Neutrophil (primary cell): Measurements from ENCODE around the gene TBL3.
"Not testable (repeated sequence)": the region's sequence is repeated elsewhere in the genome, so short reads cannot be mapped to it uniquely, and the experiment has no call there.

ENCODE experiments used
- H3K27ac ChIP-seq: fragments of 200-600 bp; sonication (generic); 2 replicates; pipeline ENCODE4 v1.5.1; 2016; ENCODE audit warnings: mild to moderate bottlenecking, moderate library complexity
- H3K27me3 ChIP-seq: fragments of 200-600 bp; sonication (generic); 2 replicates; pipeline ENCODE4 v1.6.0; 2016; ENCODE audit warnings: mild to moderate bottlenecking
- H3K36me3 ChIP-seq: fragments of 200-600 bp; sonication (generic); 2 replicates; pipeline ENCODE4 v1.5.1; 2017
- H3K4me1 ChIP-seq, 2 experiments: fragments of 200-600 bp in 1 of 2; sonication (generic) in 1 of 2; 1 replicate in 1 of 2; 2 replicates in 1 of 2; pipeline versions ENCODE4 v1.5.1 to v1.6.1; 2013 to 2016; ENCODE audit warnings: low read depth in 1 of 2, low read length in 1 of 2, mild to moderate bottlenecking in 1 of 2, moderate library complexity in 1 of 2; ENCODE audit not compliant: control insufficient read depth in 1 of 2, insufficient read depth in 1 of 2
- H3K4me3 ChIP-seq, 2 experiments: fragments of 200-600 bp in 1 of 2; sonication (generic) in 1 of 2; 1 replicate in 1 of 2; 2 replicates in 1 of 2; pipeline ENCODE4 v1.5.1; 2013 to 2016; ENCODE audit warnings: low read depth in 1 of 2, low read length in 1 of 2, mild to moderate bottlenecking in 1 of 2, moderate library complexity in 1 of 2
- H3K9me3 ChIP-seq: fragments of 200-600 bp; sonication (generic); 2 replicates; pipeline ENCODE4 v1.5.1; 2016
- CTCF ChIP-seq: fragments of 200-600 bp; sonication (generic); IDR thresholded peaks from 2 replicates; pipeline ENCODE4 v1.5.1; 2016; ENCODE audit warnings: antibody characterized with exemption

TBL3 gene

DNA sequence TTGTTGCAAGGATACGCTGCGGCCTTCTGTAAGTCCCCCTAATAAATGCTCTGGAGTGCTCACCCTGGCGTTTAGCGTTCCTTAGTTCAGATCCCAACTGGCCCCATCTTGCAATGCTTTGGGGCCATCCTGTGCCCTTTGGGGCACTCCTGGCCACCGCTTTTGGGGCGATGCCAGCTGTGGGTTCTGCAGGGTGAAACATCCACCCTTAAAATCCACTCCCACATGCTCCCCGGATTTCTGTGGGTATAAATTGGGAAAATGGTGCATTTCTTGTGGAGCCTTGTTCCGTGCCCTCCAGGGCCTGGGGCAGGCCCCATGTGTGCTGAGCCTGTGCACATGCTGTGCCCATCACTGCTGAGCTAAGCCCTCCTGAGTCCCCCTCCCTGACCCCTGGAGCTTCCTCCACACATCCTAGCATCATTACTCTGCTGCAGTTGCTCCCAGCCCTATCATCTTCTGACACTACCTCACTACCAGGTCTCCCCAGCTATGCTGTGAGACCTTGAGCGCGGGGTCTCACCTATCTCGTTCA lies 34.8 kb upstream of the TBL3 start:
- Histone ChIP-seq H3K36me3 (peaks cover 72% of the 10 kb centered on the region), H3K4me3 (peak overlapping the region; percentile 75 to 96), H3K4me1 (peaks cover 96 to 98% of the 10 kb centered on the region in 2 experiments), H3K27ac (peak overlapping the region; percentile 99), H3K9me3 (no peaks in the 10 kb centered on the region), H3K27me3 (no peaks in the 10 kb centered on the region)
- no peak for TF ChIP-seq CTCF

DNA sequence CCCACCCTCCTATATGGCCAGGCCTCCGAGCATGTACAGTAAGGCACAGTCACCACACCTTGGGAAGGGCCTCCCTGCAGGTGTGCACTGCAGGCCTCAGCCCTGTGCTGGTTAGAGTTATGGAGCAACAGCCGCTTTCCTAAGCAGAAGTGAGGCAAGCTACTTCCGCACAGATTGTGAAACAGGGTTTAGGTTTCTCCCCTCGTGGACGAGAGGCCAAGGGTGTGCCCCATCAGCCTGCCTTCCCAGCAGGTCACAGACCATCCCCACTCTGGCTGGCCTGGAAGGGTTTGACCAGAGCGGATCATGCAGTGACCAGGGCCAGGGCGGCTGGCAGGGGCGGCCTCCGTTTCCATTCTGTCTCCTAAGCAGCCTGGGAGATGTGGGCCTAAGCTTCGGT lies 33.5 kb upstream of the TBL3 start:
- no peaks in the 10 kb centered on the region for H3K9me3 ChIP-seq
- peaks cover 84 to 88% of the 10 kb centered on the region in 2 experiments for H3K4me1 ChIP-seq
- peak overlapping the region; percentile 99 for H3K27ac ChIP-seq
- peak; percentile 52 for TF ChIP-seq CTCF
- peaks cover 72% of the 10 kb centered on the region for H3K36me3 ChIP-seq
- H3K27me3 ChIP-seq, result no peaks in the 10 kb centered on the region
- peak overlapping the region; percentile 75 to 96 for H3K4me3 ChIP-seq

GRCh38 chr16:1938910-1939309 lies 32.9 kb upstream of the TBL3 start:
- no peak for TF ChIP-seq CTCF
- Histone ChIP-seq H3K9me3 (no peaks in the 10 kb centered on the region), H3K4me3 (peak overlapping the region; percentile 75 to 96), H3K4me1 (peaks cover 84 to 88% of the 10 kb centered on the region in 2 experiments), H3K36me3 (peaks cover 72% of the 10 kb centered on the region), H3K27ac (peak overlapping the region; percentile 99), H3K27me3 (no peaks in the 10 kb centered on the region)

DNA sequence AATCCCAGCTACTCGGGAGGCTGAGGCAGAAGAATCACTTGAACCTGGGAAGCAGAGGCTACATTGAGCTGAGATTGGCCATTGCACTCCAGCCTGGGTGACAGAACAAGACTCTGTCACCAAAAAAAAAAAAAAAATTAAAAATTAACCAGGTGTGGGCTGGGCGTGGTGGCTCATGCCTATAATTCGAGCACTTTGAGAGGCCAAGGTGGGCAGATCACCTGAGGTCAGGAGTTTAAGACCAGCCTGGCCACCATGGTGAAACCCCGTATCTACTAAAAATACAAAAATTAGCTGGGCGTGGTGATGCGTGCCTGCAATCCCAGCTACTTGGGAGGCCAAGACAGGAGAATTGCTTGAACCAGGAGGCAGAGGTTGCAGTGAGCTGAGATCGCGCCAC lies 32.0 kb upstream of the TBL3 start:
- H3K27me3 ChIP-seq, H3K9me3 ChIP-seq: not testable (repeated sequence)
- H3K4me3 ChIP-seq, result peak overlapping the region; percentile 75 to 96
- peaks cover 76 to 82% of the 10 kb centered on the region in 2 experiments for H3K4me1 ChIP-seq
- H3K36me3 ChIP-seq, result peaks cover 68% of the 10 kb centered on the region
- peak overlapping the region; percentile 99 for H3K27ac ChIP-seq

DNA sequence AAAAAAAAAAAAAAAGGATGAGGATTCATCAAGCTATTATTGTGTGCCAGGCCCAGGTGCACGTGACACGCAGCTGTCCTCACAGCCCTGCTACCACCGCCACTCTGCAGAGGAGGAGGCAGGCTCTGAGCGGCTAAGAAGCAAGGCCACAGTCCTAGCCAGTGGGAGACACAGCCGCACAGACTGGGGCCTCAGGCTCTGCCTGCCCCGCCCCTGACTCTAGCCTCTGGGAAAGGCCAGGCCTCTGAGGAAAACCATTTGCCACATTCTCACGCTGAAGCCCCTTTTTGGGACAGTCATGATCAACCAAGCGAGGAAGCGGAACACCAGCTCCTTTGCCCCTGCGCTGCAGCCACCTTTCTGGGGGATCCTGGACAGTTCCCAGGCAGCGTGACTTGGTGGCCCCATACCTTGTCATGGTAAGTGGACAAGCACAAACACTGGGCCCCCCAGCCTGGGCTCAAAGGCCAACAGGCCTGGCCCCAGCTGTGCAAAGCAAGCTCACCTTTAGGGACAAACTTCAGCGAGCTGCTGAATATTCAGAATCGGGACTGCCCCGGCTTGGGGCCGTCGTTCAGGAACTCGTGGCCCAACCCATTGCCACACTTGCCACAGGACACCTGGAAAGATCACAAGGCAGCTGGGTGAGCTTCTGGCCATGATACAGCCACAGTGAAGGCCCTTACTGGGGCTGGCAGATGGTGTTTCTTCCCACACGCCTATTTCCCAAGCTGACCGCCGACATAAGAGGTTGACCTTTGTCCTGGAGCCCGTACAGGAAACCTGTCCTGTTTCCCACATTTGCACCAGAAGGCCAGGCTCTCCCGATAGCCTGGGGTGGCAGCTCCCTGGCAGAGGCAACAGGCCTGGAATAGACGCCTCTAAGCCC lies 31.3 kb upstream of the TBL3 start:
- Histone ChIP-seq H3K9me3 (no peaks in the 10 kb centered on the region), H3K4me3 (peak overlapping the region; percentile 75 to 96), H3K27ac (peak overlapping the region; percentile 99), H3K36me3 (peaks cover 61% of the 10 kb centered on the region), H3K4me1 (peaks cover 69 to 75% of the 10 kb centered on the region in 2 experiments), H3K27me3 (no peaks in the 10 kb centered on the region)
- TF ChIP-seq CTCF, result no peak
